ENCODE data around the gene TOLLIP.

The TOLLIP gene

DNA sequence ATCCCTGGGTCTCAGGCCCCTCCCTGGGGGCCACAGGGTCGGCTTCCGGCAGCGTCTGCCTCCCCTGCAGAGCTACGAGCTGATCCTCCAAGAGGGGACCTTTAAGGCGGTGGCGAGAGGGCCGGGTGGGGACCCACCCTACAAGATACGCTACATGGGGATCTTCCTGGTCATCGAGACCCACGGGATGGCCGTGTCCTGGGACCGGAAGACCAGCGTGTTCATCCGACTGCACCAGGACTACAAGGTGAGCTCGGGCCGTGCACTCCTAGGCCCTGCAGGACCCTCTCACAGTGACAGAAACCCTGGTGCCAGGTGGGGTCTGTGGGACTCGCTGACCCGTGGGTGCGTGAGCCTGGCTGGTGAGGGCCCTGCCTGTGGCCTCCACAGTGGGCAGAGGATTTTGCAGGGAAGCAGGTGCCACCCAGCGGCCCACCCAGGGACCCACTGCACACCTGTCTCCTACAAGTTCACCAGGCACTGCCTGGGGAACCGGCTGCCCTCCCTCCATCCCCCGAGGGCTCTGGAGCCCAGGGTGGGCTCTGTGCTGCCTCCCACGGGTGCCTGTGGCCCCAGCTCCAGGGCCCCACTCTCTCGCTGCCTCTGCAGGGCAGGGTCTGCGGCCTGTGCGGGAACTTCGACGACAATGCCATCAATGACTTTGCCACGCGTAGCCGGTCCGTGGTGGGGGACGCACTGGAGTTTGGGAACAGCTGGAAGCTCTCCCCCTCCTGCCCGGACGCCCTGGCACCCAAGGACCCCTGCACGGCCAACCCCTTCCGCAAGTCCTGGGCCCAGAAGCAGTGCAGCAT is 72.9 kb downstream of the TOLLIP start:
- Histone ChIP-seq H3K9me3 (ENCODE audit: low read length) (no peaks in the 10 kb centered on the region), H3K4me3 (ENCODE audit: low read depth, low read length, poor library complexity, severe bottlenecking) (no peak overlapping the region), H3F3A (ENCODE audit: insufficient read depth, low read length) (no peaks in the 10 kb centered on the region), H3K4me1 (ENCODE audit: insufficient read depth, low read length, severe bottlenecking) (no peaks in the 10 kb centered on the region), H3K9ac (ENCODE audit: low read length) (no peak overlapping the region), H3K79me2 (ENCODE audit: insufficient read depth, low read length) (no peaks in the 10 kb centered on the region), H3K27ac (ENCODE audit: low read depth, low read length, poor library complexity, severe bottlenecking) (no peak overlapping the region), H3K9me2 (ENCODE audit: low read depth, low read length) (no peaks in the 10 kb centered on the region), H4K20me1 (ENCODE audit: insufficient read depth, low read length) (no peaks in the 10 kb centered on the region), H3K27me3 (ENCODE audit: insufficient read depth, low read length) (no peaks in the 10 kb centered on the region), H3K36me3 (ENCODE audit: insufficient read depth, low read length) (no peaks in the 10 kb centered on the region), H3K4me2 (ENCODE audit: low read length) (no peak overlapping the region), H2AFZ (ENCODE audit: low read length) (no peak overlapping the region)
- no peak for TF ChIP-seq EZH2 (IDR thresholded peaks at IDR 0.05; ENCODE audit: borderline replicate concordance, low read length)
- TF ChIP-seq, protein P1, sequence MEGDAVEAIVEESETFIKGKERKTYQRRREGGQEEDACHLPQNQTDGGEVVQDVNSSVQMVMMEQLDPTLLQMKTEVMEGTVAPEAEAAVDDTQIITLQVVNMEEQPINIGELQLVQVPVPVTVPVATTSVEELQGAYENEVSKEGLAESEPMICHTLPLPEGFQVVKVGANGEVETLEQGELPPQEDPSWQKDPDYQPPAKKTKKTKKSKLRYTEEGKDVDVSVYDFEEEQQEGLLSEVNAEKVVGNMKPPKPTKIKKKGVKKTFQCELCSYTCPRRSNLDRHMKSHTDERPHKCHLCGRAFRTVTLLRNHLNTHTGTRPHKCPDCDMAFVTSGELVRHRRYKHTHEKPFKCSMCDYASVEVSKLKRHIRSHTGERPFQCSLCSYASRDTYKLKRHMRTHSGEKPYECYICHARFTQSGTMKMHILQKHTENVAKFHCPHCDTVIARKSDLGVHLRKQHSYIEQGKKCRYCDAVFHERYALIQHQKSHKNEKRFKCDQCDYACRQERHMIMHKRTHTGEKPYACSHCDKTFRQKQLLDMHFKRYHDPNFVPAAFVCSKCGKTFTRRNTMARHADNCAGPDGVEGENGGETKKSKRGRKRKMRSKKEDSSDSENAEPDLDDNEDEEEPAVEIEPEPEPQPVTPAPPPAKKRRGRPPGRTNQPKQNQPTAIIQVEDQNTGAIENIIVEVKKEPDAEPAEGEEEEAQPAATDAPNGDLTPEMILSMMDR (IDR thresholded peaks at IDR 0.05; ENCODE audit: low read length) = no peak

DNA sequence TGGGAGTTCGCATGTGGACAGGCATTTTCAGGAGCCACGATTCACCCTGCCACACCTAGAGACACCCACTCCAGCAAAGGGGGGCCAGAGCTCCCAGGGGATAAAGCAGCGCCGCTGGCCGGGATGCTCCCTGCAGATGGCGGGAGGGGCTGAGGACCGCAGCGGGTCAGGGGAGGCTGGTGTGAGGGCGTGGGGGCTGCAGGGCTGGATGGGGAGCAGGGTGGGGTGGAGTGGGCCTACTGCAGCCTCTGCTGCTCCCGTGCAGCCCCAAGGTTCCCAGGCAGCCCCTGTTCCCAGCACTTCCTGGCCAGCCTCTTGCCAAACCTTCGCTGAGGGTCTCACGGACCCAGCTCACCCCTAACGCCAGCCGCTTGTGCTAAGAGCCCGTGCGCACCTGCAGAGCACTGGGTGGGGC is 73.5 kb downstream of the TOLLIP start:
- Histone ChIP-seq H3K4me2 (ENCODE audit: low read length) (no peak overlapping the region), H3K9me2 (ENCODE audit: low read depth, low read length) (no peaks in the 10 kb centered on the region), H3K4me3 (ENCODE audit: low read depth, low read length, poor library complexity, severe bottlenecking) (no peak overlapping the region)

DNA sequence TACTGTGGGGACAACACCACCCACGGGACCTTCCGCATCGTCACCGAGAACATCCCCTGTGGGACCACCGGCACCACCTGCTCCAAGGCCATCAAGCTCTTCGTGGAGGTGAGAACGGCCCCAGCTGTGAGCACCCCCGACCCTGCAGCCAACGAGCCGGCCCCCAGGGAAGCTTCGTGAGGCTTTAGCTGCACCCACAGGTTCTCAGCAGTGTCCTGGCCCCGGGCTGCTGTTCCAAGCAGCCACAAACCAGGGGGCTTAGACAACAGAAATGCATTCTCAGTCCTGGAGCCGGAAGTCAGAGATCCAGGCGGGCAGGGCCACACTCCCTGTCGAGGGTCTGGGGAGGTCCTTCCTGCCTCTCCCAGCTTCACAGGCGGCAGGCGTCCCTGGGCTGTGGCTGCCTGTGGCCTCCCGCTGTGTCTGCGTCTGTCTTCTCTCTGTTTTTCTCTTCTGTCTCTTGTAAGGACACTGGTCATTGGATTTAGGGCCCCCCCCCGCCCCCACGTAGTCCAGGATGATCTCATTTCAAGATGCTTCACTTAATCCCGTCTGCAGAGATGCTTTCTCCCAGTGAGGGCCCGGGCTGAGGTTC is 74.0 kb downstream of the TOLLIP start:
- H3K9me2 ChIP-seq (ENCODE audit: low read depth, low read length) = no peaks in the 10 kb centered on the region
- H2AFZ ChIP-seq (ENCODE audit: low read length) = no peak overlapping the region
- H3K27ac ChIP-seq (ENCODE audit: low read depth, low read length, poor library complexity, severe bottlenecking) = no peak overlapping the region
- H3K4me1 ChIP-seq (ENCODE audit: insufficient read depth, low read length, severe bottlenecking) = no peaks in the 10 kb centered on the region
- no peak overlapping the region for H3K9ac ChIP-seq (ENCODE audit: low read length)
- H3K4me2 ChIP-seq (ENCODE audit: low read length) = no peak overlapping the region
- H3K9me3 ChIP-seq (ENCODE audit: low read length) = no peaks in the 10 kb centered on the region
- no peaks in the 10 kb centered on the region for H4K20me1 ChIP-seq (ENCODE audit: insufficient read depth, low read length)
- H3K36me3 ChIP-seq (ENCODE audit: insufficient read depth, low read length) = no peaks in the 10 kb centered on the region
- no peak overlapping the region for H3K4me3 ChIP-seq (ENCODE audit: low read depth, low read length, poor library complexity, severe bottlenecking)
- H3K27me3 ChIP-seq (ENCODE audit: insufficient read depth, low read length) = no peaks in the 10 kb centered on the region
- TF ChIP-seq, protein P1 (IDR thresholded peaks at IDR 0.05; ENCODE audit: low read length) = no peak
- no peak for TF ChIP-seq EZH2 (IDR thresholded peaks at IDR 0.05; ENCODE audit: borderline replicate concordance, low read length)
- H3K79me2 ChIP-seq (ENCODE audit: insufficient read depth, low read length) = no peaks in the 10 kb centered on the region
- H3F3A ChIP-seq (ENCODE audit: insufficient read depth, low read length) = no peaks in the 10 kb centered on the region

More for the DNA sequence above, 73.5 kb downstream of the TOLLIP start:
- Histone ChIP-seq H3K36me3 (ENCODE audit: insufficient read depth, low read length) (no peaks in the 10 kb centered on the region), H4K20me1 (ENCODE audit: insufficient read depth, low read length) (no peaks in the 10 kb centered on the region), H3K27ac (ENCODE audit: low read depth, low read length, poor library complexity, severe bottlenecking) (no peak overlapping the region), H2AFZ (ENCODE audit: low read length) (no peak overlapping the region), H3K27me3 (ENCODE audit: insufficient read depth, low read length) (no peaks in the 10 kb centered on the region), H3F3A (ENCODE audit: insufficient read depth, low read length) (no peaks in the 10 kb centered on the region), H3K4me1 (ENCODE audit: insufficient read depth, low read length, severe bottlenecking) (no peaks in the 10 kb centered on the region), H3K79me2 (ENCODE audit: insufficient read depth, low read length) (no peaks in the 10 kb centered on the region), H3K9ac (ENCODE audit: low read length) (no peak overlapping the region), H3K9me3 (ENCODE audit: low read length) (no peaks in the 10 kb centered on the region)
- TF ChIP-seq EZH2 (IDR thresholded peaks at IDR 0.05; ENCODE audit: borderline replicate concordance, low read length) = no peak
- TF ChIP-seq, protein P1 (IDR thresholded peaks at IDR 0.05; ENCODE audit: low read length) = no peak

Measured in OCI-LY1 (cell line).